Suprapubic skin (tissue), 4 donors: ENCODE data around the gene CSMD2. TPM values are rescaled to one million over a fixed set of nuclear protein-coding genes. Genes with fewer than 3 reads are reported as not detected.
A peak's percentile ranks its signal among the peaks of the same experiment; 100 is the strongest.

Experiments
- DNase-seq, 2 donors: peaks; one replicate each; pipeline ENCODE4 v3.0.0-alpha.2; 2019; ENCODE audit warnings: low spot score in 2 of 2
- H3K27ac ChIP-seq: fragments of 200-600 bp; sonication (generic); one replicate; pipeline ENCODE4 v1.5.1; 2019
- H3K27me3 ChIP-seq: fragments of 200-600 bp; sonication (generic); one replicate; pipeline ENCODE4 v1.5.1; 2019
- H3K36me3 ChIP-seq: fragments of 200-600 bp; sonication (generic); one replicate; pipeline ENCODE4 v1.5.1; 2019
- H3K4me1 ChIP-seq: fragments of 200-600 bp; sonication (generic); one replicate; pipeline ENCODE4 v1.5.1; 2019
- H3K4me3 ChIP-seq: fragments of 200-600 bp; sonication (generic); one replicate; pipeline ENCODE4 v1.5.1; 2019; ENCODE audit warnings: mild to moderate bottlenecking
- H3K9me3 ChIP-seq: fragments of 200-600 bp; sonication (generic); one replicate; pipeline ENCODE4 v1.5.1; 2019
- EP300 ChIP-seq: sonication (generic); formaldehyde crosslinking; IDR thresholded peaks from one replicate; pipeline ENCODE4 v1.6.1; 2017; ENCODE audit warnings: antibody characterized with exemption
- POLR2A ChIP-seq, 2 donors: fragments of 450-650 bp; IDR thresholded peaks; one replicate each; pipeline ENCODE4 v1.6.1; 2017; ENCODE audit warnings: antibody characterized with exemption in 2 of 2, mild to moderate bottlenecking in 2 of 2, moderate library complexity in 2 of 2
- POLR2AphosphoS5 ChIP-seq, 3 donors: sonication (generic); formaldehyde crosslinking; IDR thresholded peaks; one replicate each; pipeline ENCODE4 v1.6.1; 2017; ENCODE audit warnings: antibody characterized with exemption in 3 of 3
- WGBS: methylation state at CpG from one replicate; pipeline ENCODE4 v1.1.5; 2018; 5-methylcytosine and 5-hydroxymethylcytosine counted together
- total RNA-seq, 4 donors: library from RNA; depleted of rRNA; stranded (reverse); fragments of >200 nt; gene quantifications; one replicate each; pipeline ENCODE4 v1.1.0, GENCODE V29; 2016
- TF ChIP-seq, protein P1 (sequence below), 2 donors: fragments of 200-600 bp in 1 of 2; fragments of 450-650 bp in 1 of 2; sonication (generic) in 1 of 2; IDR thresholded peaks; one replicate each; pipeline ENCODE4 v1.5.1; 2016 to 2019; ENCODE audit warnings: antibody characterized with exemption in 2 of 2, mild to moderate bottlenecking in 1 of 2, moderate library complexity in 1 of 2

Gene CSMD2
- total RNA-seq, 4 donors from 2014 or later: 0.08 to 0.55 (median 0.13) TPM

DNA sequence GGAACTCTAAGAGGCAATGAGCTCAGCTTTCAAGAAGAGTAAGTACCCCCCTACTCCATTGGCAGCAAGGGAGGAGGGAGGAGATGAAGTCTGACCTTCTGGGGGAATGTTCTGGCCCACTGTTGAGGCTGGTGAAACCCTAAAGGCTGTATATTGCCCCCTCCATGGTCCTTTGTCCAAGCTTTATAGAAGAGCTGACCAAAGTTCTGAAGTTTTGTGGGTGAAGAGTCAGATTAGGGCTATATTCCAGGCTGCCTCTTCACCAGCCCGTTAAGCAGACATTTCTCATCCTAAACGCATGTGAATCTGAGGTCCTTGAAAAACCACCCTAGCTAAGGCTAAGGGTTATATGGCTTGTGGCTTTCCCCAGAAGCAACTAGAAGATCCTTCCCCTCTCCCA lies 13.0 kb upstream of the CSMD2 start:
- H3K27me3 ChIP-seq: peaks cover 57% of the 10 kb centered on the region
- 69% methylated on average over 2 of the region's 2 CpGs for WGBS
- DNase-seq: no peak
- peaks cover 6% of the 10 kb centered on the region for H3K4me1 ChIP-seq
- no peaks in the 10 kb centered on the region for H3K9me3 ChIP-seq
- no peaks in the 10 kb centered on the region for H3K36me3 ChIP-seq
- H3K4me3 ChIP-seq: no peak overlapping the region
- H3K27ac ChIP-seq: no peak overlapping the region
- TF ChIP-seq POLR2AphosphoS5 (IDR thresholded peaks at IDR 0.05) (no peak), EP300 (no peak), POLR2A (IDR thresholded peaks at IDR 0.05) (no peak)
- TF ChIP-seq, protein P1, sequence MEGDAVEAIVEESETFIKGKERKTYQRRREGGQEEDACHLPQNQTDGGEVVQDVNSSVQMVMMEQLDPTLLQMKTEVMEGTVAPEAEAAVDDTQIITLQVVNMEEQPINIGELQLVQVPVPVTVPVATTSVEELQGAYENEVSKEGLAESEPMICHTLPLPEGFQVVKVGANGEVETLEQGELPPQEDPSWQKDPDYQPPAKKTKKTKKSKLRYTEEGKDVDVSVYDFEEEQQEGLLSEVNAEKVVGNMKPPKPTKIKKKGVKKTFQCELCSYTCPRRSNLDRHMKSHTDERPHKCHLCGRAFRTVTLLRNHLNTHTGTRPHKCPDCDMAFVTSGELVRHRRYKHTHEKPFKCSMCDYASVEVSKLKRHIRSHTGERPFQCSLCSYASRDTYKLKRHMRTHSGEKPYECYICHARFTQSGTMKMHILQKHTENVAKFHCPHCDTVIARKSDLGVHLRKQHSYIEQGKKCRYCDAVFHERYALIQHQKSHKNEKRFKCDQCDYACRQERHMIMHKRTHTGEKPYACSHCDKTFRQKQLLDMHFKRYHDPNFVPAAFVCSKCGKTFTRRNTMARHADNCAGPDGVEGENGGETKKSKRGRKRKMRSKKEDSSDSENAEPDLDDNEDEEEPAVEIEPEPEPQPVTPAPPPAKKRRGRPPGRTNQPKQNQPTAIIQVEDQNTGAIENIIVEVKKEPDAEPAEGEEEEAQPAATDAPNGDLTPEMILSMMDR (IDR thresholded peaks at IDR 0.05): no peak

DNA sequence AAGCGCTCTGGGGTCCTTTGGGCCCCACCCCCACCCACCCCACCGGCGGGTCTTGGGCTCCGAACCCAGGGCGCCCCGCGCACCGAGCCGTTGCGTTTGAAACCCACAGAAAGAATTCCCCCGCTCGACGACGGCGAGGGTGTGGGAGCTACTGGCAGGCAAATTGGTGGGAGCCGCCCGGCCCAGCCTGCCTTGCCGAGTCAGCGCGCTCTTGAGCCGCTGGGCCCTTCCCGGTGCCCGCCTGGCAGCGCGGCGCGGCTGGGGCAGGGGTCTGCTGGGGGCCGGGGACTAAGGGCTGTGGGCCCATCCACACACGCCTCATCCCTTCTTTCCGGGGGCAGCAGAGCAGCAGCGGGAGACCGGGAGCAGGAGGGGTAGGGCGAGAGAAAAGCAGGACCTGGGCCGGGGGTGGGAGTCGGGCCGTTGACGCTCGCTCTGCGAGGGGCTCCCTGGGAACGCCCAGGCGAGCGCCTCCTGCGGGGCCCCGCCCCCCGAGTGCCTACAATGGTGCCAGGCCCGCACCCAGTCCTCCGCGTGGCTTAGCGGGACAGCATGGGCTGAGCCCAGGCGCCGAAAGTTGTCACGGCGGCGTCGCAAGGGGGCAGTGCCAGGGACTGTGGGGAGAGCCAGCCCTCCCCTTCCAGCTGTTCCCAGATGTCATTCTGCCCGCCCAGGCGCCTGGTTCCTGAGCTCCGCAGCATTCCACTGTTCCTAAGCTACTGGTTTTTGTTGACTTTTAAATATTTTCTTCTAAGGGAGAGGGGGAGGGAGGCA lies 12.0 kb upstream of the CSMD2 start, which contains the start of gene C1orf94:
C1orf94 (plus strand) TSS at position 78 of the 774 bp plus-strand sequence. CDS start 883 bp downstream, outside the sequence.
- TF ChIP-seq EP300: no peak
- TF ChIP-seq POLR2AphosphoS5 (IDR thresholded peaks at IDR 0.05): no peak
- no peak for TF ChIP-seq POLR2A (IDR thresholded peaks at IDR 0.05)
- TF ChIP-seq, protein P1 (IDR thresholded peaks at IDR 0.05): no peak
- Histone ChIP-seq H3K9me3 (no peaks in the 10 kb centered on the region), H3K36me3 (no peaks in the 10 kb centered on the region), H3K4me3 (no peak within 1 kb of the TSS), H3K27me3 (peaks cover 57% of the 10 kb centered on the region), H3K4me1 (peaks cover 6% of the 10 kb centered on the region), H3K27ac (no peak within 1 kb of the TSS)
- WGBS: 10% methylated on average over 19 of the region's 58 CpGs
- DNase-seq: no peak

DNA sequence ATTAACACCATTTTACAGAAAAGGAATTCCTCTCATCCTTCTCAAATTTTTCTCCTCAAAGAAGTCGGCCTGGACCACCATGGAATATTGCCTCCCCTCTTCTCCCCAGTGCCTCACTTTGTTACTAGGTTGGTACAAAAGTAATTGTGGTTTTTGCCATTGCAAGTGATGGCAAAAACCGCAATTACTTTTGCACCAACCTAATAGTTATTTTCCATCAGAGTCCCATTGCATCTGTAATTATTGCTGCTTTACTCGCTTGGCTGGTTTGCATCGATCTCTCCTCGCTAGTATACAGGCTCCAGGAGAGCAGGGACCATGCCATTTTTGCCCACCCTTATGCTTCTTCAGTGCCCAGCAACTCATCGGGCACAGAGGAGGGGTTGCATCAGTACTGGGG lies 10.7 kb upstream of the CSMD2 start:
- WGBS: 79% methylated on average over 6 of the region's 6 CpGs
- no peak for DNase-seq
- Histone ChIP-seq H3K9me3 (no peaks in the 10 kb centered on the region), H3K4me3 (no peak overlapping the region), H3K27ac (no peak overlapping the region), H3K36me3 (no peaks in the 10 kb centered on the region), H3K27me3 (peaks cover 61% of the 10 kb centered on the region), H3K4me1 (peaks cover 6% of the 10 kb centered on the region)
- no peak for TF ChIP-seq EP300
- no peak for TF ChIP-seq POLR2AphosphoS5 (IDR thresholded peaks at IDR 0.05)
- no peak for TF ChIP-seq POLR2A (IDR thresholded peaks at IDR 0.05)
- TF ChIP-seq, protein P1 (IDR thresholded peaks at IDR 0.05): no peak

DNA sequence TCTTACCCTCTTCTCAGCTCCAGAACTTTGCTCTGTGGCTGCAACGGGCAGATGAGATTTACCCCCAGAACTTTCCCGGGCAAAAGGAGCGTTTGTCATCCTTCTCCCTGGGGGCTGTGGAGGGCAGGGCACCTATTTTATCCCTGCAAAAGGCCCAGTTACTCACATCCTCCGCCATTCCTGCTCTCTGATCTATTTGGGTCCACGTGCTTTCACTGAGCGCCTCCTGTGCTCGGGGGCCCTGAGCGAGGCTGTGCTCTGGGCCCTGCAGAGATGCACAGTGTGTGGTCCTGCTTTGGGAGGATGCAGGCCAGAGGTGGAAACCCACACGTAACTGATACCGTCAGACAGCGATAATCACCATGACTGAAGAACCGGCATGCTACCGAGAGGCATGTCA lies 2.4 kb upstream of the CSMD2 start:
- no peaks in the 10 kb centered on the region for H3K36me3 ChIP-seq
- WGBS: 75% methylated on average over 10 of the region's 13 CpGs
- DNase-seq: no peak
- peaks cover 44% of the 10 kb centered on the region for H3K4me1 ChIP-seq
- no peaks in the 10 kb centered on the region for H3K9me3 ChIP-seq
- TF ChIP-seq, protein P1 (IDR thresholded peaks at IDR 0.05): no peak
- no peak for TF ChIP-seq POLR2A (IDR thresholded peaks at IDR 0.05)
- no peak for TF ChIP-seq EP300
- no peak for TF ChIP-seq POLR2AphosphoS5 (IDR thresholded peaks at IDR 0.05)
- H3K4me3 ChIP-seq: no peak overlapping the region
- H3K27ac ChIP-seq: no peak overlapping the region
- H3K27me3 ChIP-seq: peaks cover 67% of the 10 kb centered on the region

DNA sequence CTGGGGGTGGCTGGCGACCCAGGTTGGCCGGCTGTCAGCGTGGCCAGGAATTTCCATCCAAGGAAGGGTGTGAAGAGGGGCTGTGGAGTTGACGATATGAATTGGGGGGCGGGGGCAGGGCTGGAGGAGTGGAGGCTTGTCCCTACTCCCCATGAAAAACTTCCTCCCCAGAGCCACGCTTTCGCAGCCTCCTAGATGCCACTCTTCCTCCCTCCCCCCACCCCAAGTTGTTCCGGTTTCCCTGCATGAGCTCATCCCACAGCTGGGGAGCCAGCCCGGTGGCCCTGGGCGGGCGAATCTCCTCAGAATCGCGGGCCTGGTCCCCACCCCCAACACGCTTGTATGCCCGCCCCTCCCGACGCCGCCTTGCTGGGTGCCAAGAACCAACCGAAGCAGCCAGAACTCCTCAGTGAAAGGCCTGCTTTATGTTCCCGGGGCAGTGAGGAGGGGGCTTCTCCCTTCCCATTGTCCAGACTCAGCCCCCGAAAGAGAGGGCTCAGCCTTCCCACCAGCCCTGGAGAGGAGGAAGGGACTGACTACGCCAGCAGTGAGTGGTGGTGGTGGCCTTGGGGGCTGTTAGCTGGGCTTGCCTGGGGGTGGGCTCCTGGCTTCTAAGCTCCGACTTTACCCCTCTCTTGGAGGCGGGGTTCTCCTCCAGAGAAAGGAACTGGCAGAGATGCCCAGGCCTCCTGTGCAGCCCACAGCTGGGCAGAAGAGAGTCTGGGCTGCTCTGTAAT lies 1.8 kb upstream of the CSMD2 start:
- H3K9me3 ChIP-seq: no peaks in the 10 kb centered on the region
- DNase-seq: no peak
- no peaks in the 10 kb centered on the region for H3K36me3 ChIP-seq
- peaks cover 73% of the 10 kb centered on the region for H3K27me3 ChIP-seq
- H3K4me3 ChIP-seq: peak overlapping the region; percentile 18
- H3K4me1 ChIP-seq: peaks cover 44% of the 10 kb centered on the region
- no peak overlapping the region for H3K27ac ChIP-seq
- TF ChIP-seq EP300 (no peak), POLR2A (IDR thresholded peaks at IDR 0.05) (no peak), POLR2AphosphoS5 (IDR thresholded peaks at IDR 0.05) (no peak)
- TF ChIP-seq, protein P1 (IDR thresholded peaks at IDR 0.05): no peak
- 10% methylated on average over 17 of the region's 24 CpGs for WGBS
